SHP77 (cell line): ENCODE data around the gene LARP1B.
"Not testable (repeated sequence)": the region's sequence is repeated elsewhere in the genome, so short reads cannot be mapped to it uniquely, and the experiment has no call there.

Source experiments
- DNase-seq, 2 experiments: peaks; one replicate each; lab custom pipeline; 2025; lab: John Stamatoyannopoulos, UW

The LARP1B gene

DNA sequence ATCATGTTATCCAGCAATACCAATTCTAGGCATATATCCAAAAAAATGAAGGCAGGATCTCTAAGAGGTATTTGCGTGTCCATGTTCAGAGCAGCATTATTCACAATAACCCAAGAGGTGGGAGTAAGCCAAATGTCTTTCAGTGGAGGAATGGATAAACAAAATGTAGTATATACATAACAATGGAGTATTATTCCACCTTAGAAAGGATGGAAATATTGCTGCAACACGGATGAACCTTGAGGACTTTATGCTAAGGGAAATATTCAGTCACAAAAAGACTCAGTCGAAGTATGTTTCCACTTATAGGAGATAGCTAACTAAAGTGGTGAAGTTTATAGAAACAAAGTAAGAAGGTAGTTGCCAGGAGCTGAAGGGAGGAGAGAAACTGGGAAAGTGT is 74.3 kb downstream of the LARP1B start:
- DNase-seq: no peak

DNA sequence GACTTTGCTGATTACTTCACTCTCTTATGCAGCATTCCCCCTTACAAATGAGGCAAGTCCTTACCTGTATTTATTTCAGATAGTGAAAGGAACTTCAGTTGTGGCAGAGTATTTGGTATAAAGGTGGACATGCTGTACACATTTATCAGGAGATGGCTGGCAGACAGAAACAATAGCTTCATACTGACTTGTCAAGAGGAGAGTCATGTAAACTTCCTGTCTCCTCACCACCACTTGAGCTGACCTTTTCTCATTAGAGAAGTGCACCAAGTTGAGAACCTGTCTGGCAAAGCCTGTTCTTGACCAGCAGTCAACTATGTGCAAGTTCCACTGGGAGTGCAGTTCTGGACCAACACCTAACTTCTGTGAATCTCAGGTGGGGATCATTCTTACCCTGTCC is 80.8 kb downstream of the LARP1B start:
- DNase-seq: no peak

DNA sequence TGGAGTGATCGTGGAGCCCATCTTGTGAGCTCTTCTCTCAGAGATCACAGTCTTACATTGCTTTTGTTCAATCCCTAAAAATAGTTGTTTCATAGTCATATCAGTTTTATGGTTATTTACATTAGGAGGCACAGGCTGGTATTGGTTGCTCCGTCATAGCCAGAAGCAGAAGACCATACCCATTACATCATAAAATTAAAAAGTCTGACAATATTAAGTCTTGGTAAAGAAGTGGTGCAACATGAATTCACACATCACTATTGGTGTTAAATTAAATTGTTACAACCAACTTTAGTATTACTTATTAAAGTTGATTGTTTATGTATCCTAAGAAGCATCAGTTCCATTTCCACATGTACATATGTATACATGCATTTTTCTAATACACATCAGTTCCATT is 84.6 kb downstream of the LARP1B start:
- DNase-seq: no peak

DNA sequence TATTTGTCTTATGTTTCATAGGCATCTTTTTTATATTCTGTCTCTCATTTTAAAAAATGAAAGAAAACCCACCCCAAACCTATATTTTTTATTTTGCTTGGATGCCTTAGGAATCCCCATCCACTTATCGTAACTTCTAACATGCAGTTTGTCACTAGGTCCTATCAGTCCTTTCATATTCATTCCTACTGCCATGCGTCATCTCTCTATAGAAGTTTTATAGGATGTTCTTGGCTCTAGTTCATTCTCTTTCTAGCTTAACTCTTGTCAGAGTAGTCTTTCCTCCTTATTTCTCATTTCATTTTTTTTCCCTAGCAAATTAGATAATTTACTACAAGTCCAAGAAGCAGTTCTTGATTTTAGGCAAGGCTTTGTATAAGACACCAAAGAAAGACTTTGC is 92.7 kb downstream of the LARP1B start:
- DNase-seq: no peak

DNA sequence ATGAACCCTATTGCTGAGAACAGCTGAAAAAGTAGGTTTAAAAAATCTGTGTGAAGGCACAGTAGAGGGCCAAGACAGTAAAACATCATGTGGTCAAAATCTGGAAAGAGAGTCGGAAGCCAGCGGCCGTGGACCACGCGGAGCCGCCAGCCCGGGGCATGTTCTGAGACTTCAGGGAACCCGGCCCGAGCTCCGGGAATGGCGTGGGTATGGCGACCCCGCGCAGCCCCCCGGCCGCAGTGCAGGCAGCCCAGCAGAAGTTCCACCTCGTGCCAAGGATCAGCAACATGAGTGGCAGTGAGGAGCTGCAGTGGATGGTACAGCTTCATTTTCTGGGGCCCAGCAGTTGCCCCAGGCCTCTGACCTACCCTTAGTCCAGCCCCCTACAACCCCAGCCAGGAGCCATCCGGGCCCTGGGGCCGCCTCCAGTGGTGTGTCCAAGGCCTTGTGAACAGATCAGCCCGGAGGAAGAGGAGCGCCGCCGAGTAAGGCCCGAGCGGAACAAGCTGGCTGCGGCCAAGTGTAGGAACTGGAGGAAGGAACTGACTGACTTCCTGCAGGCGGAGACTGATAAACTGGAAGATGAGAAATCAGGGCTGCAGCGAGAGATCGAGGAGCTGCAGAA is 94.2 kb downstream of the LARP1B start:
- no peak for DNase-seq

DNA sequence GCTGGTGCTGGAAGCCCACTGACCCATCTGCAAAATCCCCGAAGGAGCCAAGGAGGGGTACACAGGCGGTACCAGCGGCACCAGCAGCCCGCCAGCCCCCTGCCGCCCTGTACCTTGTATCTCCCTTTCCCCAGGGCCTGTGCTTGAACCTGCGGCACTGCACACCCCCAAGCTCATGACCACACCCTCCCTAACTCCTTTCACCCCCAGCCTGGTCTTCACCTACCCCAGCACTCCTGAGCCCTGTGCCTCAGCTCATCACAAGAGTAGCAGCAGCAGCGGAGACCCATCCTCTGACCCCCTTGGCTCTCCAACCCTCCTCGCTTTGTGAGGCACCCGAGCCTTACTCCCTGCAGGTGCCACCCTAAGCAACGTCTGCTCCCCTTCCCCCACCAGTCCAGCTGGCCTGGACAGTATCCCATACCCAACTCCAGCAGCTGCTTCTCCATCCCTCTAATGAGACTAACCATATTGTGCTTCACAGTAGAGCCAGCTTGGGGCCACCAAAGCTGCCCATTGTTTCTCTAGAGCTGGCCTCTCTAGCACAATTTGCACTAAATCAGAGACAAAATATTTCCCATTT is 94.9 kb downstream of the LARP1B start:
- no peak for DNase-seq

DNA sequence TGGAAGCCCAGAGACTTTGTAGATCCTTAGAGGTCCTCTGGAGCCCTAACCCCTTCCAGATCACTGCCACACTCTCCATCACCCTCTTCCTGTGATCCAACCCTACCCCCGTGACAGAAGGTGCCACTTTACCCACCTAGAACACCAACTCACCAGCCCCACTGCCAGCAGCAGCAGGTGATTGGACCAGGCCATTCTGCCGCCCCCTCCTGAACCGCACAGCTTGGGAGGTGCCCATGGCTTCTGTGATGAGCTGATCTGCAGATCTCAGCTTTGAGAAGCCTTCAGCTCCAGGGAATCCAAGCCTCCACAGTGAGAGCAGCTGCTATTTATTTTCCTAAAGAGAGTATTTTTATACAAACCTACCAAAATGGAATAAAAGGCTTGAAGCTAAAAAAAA is 95.4 kb downstream of the LARP1B start:
- not testable (repeated sequence) for DNase-seq

DNA sequence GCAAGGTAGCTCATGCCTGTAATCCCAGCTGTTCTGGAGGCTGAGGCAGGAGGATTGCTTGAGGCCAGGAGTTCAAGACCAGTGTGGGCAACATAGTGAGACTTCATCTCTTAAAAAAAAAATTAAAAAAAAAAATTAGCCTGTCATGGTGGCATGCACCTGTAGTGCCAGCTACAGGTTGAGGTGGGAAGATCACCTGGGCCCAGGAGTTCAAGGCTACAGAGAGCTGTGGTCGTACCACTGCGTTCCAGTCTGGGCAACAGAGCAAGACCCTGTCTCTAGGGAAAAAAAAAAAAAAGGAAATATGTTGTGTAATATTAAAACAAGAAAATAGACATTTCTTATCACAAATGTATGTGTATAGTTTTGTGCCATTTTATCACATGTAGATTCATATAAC is 97.8 kb downstream of the LARP1B start:
- DNase-seq: no peak

DNA sequence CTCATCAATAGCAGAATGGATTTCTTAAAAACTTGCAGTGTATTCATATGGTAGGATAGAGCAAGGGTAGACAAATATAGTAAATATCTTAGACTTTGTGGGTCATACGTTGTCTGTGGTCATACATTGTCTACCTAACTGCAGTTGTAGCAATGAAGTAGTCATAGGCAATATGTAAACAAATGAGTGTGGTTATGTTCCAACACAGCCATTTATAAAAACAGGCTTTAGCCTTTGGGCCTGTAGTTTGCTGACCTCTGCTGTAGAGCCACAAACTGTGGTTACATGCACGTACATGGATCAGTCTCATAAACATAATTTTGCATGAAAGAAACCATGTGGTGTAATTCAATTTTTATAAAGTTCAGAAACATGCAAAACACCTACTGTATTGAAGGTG is 98.9 kb downstream of the LARP1B start:
- no peak for DNase-seq

DNA sequence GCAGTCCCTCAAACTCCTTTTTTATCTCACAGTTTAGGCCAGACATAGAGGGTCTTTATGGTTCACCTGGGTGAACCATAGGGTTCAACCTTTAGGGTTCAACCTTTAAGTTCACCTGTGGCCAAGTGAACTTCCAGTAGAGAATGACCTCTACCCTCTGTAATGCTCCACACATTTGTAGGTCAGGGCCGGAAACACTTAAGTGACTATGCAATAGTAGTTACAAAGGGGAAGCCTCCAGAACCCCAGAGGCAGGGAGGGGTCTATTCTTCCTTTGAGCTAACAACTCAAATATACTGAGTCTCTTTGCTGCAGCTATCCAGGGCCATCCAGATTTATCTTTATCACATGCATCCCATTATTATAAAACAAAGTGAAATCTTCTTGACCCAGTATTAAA is 100.0 kb downstream of the LARP1B start:
- no peak for DNase-seq

DNA sequence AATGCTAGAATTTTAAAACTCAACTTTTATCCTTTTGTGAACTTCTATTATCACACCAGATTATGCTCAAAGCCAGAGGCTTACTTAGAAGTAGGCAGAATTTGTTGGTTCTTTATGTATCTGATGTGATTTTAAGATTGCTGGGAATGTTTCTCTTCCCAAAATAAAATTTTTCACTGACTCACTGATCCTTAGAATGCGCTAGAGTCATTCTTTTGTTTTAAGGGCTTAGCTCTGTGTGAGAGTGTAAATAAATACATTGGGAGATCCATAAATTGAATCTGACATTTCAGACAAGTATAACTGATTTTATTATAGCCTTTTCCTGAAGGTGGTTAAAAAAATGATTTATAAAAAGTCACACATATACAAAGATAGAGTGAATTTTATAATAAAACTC is 101.3 kb downstream of the LARP1B start:
- no peak for DNase-seq

DNA sequence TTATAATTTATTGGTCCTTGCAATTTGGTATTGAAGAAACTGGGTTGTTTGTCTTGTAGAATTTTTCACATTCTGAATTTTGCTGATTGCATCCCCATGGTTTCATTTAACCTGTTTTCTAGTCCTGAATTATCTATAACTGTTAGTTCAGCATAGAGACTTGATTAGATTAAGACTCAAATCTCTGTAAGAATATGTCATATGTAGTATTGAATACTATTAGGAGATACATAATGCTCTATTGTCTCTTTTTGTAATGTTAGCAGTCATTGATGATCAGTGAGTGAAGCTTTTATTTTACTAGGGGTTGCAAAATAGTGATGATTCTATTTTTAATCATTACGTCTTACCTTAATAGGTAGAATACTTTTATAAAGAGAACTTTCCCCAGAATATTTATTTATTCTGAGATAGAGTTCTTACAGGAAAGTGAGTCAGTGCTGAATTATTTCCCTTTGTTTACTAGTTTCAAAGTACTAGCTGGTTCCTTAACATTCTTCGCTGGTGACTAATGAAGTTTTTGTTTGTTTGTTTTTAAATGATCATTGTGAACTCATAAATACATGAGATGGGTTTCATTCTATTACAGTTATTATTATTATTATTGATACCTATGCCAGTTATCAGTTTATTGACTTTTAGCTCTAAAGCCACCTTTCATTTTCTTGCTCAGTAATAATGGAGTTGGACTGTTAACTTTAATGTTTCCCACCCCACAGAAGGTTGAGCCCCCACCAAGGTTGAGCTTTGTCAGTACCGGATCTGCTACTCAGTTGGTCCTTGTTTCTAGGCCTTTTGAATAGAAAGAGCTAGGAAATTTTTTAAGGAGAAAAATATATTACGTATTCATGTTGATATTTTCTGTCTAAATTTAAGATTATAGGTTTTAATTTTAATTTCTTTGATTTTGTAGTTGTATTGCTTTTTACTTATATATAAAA is 102.3 kb downstream of the LARP1B start:
- DNase-seq: no peak

DNA sequence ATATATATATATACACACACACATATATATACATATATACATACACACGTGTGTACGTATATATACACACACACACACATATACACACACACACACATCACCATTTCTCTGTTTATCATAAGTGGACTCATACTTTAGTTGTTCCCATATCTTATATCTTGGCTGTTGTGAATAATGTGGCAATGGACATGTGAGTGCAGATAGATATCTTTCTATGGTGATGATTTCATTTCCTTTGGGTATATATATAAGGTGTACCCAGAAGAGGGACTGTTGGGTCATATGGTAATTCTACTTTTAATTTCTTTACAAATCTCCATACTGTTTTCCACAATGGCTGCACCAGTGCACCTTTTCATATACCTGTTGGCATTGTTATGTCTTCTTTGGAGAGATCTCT is 105.9 kb downstream of the LARP1B start:
- DNase-seq: no peak

DNA sequence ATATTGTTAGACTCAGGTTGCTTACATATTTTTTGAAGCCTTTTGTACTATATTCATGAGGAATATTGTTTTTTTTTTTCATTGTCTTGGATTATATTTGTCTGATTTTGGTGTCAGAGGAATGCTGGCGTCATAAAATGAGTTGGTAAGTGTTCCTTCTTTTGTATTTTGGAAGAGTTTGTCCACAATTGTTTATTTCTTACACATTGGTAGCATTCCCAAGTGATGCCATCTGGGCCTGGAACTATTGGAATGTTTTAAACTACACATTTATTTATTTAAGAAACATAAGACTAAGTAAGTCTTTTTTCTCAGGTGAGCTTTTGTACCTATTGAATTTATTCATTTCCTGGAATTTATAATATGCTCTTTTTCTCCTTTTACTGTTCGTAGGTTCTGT is 107.6 kb downstream of the LARP1B start:
- no peak for DNase-seq

DNA sequence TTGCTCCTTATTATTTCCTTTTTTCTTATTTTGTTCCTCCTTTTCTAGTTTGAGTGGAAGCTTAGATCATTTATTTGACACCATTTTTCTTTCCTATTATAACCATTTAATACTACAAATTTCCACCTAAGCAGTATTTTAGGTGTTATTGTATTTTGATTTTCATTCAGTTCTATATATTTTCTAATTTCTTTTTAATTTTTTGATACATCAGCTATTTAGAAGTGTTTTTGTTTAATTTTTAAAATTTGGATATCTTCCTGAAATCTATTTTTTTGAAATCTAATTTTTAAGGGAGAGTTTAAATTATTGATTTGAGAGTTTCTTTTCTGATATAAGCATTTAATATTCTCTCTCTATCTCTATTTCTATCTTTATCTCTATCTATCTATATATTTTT is 108.1 kb downstream of the LARP1B start:
- DNase-seq: no peak

DNA sequence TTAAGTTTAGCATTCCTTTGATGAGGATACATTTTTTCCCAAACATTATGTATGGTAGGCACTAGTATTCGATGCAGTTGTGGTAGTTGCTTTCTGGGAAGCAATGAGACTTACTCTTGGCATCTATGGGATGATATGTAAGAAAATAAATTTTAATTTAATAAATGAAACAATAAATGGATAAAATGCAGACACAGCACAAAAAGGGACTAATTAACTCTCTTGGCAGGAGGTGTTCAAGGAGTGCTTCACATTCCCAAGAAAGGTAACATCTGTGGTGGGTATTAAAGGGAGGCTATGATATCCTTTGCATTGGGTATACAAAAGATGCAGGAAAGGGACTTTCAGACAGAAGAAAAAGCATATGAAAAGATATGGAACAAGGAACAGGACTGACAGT is 115.5 kb downstream of the LARP1B start:
- DNase-seq: no peak

DNA sequence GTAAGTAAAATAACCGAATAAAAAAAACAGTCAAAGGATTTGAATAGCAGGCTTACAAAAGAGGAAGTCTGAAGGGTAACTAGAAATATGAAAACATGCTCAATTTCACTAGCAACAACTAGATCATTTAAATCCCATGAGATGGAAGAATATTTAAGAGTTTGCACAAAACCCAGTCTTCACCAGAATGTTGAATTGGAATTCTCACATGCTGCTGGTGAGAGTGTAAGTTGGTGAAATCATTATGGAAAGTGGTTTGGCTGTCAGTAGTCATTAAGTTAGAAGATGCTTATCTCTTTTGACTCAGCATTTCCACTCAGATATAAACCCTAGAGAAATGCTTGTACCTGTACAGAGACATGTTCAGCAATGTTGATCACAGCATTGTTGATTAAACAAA is 116.4 kb downstream of the LARP1B start:
- no peak for DNase-seq

DNA sequence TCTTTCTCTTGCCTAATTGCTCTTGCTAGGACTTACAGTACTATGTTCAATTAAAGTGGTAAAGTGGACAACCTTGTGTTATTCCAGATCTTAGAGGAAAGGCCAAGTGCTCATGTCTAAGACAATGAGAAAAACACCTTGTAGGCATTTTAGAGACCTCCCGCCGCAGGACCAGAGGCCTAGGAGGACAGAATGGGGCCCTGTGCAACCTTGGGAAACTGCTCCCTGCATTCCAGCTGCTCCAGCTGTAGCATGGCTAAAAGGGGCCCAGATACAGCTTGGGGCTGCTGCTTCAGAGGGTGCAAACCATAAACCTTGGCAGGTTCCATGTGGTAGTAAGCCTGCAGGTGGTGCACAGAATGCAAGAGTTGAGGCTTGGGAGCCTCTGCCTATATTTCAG is 125.5 kb downstream of the LARP1B start:
- no peak for DNase-seq

DNA sequence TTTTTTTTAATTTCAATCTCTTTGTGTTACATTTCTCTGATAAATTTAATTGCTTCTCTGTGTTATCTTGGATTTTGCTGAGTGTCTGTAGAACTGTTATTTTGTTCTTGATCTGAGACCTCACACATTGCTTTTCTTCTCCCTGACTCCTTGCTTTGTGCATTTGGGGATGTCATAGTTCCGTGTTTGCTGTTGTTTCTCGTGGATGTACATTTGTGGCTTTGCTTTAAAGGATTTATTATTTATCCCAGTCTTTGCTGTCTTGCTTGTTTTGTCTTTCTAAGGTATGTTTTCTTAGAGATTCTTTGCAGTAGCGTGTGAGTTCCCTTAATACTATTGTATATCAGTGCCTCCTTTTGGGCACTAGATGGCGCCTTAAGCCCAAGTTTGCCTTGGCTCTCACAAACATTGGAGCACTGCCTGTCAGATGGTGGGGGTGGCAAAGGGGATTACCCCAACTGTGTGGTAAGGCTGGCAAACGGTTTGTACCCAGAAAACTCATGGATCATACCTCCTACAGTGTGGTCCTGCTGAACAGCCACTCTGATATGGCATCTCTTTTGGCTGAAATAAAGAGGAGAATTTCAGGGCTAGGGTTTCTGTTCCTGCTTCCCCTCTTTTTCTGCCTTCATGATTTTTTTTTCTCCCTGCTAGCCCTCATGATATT is 130.1 kb downstream of the LARP1B start:
- DNase-seq: peak; percentile 9 to 39

DNA sequence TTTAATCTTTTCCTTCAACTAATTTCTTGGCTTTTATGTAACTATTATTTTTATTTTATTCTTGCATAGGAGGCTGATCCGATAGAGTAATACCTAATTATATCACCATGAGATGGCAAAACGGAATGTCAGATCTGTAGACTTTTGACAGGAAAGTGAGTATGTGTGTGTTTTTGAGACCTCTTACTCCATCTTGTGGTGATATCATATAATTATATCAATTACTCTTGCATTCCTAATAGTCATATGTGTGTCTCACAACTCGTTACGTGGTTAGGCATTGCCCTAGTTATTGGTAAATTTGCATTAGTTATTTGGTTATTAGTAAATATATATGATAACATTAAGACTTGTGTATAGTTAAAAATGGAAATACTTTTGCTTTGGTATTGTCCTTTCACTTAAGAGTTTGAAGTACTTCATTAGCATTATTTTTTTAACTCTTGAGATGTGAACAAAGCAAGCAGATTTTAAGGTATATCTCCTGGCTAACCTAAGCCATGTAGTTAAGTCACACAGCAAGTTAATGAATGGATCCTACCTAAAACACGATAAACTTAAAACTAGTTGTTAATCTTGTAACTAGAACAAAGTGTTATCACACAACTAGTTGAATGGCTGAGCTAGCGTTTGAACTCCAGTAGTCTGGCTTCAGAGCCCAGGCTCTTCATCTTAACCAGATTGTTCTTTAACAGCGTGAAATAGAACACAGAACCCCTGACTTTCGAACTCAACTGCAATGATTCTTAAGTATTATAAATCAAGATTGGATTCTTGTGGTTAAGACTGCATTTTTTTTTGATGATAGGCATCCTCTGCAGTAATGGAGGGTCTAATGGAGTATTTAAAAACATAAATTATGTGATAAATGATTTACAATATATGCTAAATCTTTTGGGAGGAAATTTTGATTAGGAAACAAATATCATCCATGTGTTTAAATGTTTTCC is 159.4 kb downstream of the LARP1B start:
- DNase-seq: peak in 1 of 2 experiments; percentile 1

DNA sequence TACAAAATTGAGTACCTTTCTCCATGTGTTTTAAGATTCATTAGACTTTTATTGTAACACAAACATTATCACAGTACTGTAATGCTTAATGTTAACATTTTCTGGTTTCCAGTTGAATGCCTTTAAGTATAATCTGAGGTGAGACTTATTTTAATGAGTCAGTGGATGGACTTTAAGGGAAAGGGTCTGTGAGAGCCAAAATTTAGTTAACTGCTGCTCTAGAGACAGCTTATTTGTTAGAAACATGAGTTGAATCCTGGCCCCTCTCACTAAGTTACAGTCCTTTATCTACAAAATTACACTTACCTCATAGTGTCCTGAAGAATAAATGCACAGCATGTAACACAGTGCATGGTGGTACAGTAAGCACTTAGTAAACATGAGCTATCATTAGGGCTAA is 160.5 kb downstream of the LARP1B start:
- no peak for DNase-seq

DNA sequence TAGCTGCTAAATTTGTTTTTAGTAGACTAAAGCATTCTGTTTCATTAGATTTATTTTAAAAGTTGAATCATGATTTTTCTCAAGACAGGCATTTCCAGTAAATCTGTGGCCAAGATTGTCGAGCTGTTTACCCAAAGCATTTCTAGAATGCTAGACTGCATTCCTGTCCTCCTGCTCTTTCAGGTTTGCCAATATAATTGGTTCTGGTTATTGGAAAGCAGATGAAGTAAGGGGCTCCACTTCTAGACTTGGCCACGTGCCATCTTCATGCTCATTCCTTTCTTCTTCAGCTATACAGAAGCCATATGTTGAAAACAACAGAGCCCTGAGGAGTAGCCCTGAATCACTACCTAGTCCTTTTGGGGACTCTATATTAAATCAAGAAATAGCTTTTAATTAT is 164.0 kb downstream of the LARP1B start:
- DNase-seq: no peak
